SH-SY5Y (cell line): Measurements from ENCODE around the gene FLNB.

Source experiments
- GATA2 ChIP-seq: IDR thresholded peaks from 2 replicates; pipeline ENCODE4 v1.6.1; 2011; ENCODE audit warnings: mild to moderate bottlenecking, low read depth, low read length
- GATA3 ChIP-seq: IDR thresholded peaks from 2 replicates; pipeline ENCODE4 v1.6.1; 2011; ENCODE audit warnings: low read depth, mild to moderate bottlenecking, low read length, moderate library complexity

FLNB gene

DNA sequence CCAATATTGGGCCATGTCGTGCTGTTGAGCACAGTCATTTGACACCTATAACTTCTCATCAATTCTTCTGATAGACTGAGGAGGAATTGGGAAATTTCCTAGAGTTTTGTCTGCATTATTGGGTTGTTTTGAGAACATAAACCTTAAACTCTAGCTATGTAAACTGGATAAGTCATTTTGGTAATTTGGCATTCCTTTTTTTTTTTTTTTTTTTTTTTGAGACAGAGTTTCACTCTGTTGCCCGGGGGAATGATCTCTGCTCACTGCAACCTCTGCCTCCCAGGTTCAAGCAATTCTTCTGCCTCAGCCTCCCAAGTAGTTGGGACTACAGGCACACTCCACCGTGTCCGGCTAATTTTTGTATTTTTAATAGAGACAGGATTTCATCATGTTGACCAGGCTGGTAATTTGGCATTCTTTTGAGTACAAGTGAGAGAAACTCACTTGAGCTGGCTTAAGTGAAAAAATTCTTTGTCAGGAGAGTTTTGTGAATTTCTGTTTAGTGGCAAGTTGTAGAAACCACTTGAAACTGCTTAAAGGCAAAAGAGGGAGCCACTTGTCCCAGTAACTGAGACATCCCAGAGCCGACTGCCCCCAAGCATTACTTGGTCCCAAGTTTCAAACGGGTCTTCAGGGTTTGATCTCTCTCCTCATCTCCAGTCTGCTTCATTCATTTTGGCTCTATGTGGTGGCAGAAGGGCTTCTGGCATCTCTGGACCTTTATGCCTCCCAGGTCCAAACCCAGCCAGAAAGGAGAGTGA lies 34.9 kb downstream of the FLNB start:
- no peak for TF ChIP-seq GATA2
- TF ChIP-seq GATA3: no peak

DNA sequence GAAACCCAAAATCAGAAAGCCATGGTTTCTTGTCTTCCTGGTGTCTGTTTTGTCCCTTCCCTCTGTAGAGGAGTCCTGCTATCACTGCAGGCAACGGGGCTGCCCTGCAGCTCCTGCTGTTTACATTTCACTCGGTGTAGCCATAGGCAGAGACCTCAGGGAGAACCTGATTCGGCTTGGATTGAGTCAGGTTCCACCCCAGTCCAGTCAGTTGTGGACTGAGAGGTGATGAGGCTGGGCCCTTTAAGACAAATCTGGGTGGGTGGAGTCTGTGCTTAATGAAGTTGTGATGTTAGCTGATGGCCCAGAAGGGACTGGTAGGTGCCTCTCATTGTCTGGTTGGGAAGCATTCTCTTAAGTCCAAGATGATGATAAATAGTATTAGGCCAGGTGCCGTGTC lies 35.7 kb downstream of the FLNB start:
- no peak for TF ChIP-seq GATA3
- TF ChIP-seq GATA2: no peak

DNA sequence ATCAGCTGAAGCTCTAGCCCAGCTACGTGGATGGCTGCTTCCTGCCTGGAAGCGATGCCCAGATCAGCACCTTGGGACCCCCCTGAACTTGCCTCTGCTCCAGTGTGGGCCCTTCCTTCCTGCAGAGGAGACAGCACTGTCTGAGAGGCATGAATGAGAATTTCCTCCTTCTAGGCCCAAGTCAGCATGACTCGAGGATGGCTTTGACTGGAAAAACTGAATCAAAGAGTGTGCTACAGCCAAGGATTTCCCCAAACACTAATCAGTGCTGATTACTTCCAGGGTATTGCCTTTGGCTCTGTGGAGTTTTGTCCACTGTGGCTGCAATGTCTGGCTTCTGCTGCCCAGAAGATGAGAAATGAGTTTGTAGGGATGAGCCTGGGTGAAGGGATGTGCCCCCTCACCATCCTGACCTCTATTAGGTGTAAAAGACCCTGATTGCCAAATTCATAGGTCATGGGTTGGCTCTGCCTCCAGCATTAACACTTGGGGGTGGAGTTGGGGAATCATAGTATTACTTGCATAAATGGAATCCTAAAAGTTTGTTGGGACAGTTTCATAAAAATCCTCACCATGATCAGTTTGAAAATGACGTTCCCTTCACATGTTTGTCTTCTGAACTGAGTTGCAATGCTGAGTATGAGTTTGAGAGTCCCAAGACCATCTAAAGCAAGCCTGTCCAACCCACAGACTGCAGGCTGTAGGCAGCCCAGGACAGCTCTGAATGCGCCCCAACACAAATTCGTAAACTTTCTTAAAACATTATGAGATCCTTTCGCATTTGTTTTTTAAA lies 36.7 kb downstream of the FLNB start:
- TF ChIP-seq GATA3 (no peak), GATA2 (no peak)

DNA sequence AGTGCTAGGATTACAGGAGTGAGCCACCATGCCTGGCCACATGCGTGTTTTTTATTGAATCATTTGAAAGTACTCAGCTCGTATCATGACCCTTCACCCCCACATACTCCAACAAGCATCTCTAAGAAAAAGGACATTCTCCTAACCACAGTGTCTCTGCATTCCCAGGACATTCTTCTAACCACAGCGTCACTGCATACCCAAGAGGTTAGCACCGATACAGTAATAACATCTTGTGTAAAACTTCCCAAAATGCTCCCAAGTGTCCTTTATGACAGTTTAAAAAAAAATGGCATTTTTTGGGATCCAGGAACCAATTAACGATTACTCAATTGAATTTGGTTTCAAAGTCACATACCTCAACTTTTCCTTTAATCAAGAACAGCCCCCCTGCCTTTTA lies 39.6 kb downstream of the FLNB start:
- TF ChIP-seq GATA3: no peak
- TF ChIP-seq GATA2: no peak

DNA sequence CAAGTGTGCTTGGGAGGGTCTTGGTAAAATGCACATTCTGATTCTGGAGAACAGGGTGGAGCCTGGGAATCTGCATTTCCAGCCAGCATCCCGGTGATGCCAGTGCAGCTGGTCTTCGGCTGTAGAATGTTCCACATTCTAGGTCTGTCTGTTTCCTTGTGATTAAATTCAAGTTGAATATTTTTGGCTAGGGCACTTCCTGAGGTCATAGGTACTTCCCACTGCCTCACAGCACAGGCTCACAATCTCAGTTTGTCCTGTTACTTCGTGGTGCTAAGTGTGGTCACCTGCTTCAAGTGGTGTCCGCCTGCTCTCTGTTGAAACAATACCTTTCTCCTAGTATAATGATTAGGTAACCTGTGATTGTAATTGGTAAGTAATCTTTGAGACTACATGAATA lies 40.1 kb downstream of the FLNB start:
- TF ChIP-seq GATA2 (no peak), GATA3 (no peak)

DNA sequence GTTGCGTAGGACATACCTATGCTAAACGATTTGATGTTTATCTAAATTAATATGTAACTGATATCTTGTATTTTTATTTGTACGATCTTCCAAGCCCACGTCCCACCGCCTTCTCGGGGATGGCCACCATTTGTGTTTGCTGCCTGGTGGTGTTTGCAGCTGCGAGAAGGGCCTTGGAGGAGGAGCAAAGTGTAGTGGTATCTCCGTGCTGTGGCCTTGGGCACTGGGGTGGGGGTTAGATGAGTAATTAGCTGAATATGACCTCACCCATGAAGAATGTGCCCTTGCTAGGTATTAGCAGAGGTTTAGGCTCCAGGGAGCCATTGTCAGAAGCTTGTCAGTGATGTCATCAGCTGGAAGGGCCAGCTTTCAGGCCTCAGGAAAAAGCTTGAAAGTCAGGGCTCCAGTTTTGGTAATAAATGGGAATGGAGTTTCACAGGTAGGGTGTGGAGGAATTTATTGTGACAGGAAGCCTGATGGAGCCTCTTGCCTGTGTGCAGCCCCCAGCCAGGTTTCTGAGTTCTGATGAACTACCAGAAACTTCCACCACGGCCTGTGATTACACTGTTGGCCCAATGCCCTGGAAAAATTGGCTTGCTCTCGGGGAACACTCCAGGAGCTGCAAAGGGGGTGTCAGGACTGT lies 41.0 kb downstream of the FLNB start:
- TF ChIP-seq GATA3 (no peak), GATA2 (no peak)

DNA sequence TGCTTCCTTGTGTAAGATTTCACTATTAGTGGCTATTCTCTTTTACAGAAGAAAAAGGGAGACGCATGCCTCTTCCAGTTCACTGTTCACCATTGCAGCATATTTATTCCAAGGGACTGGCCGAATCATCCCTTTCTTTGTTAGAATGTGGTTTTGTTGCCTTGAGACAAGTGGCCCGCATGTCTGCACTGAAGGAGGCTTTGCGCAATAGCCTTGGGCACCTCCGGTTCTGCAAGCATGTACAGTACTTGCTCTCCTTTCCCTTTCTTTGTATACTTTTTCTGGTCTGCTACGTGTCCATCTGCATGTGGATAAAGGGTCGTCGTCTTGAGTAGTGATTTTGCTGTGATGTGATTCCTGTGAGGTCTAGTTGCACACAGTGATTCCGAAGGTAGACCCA lies 43.0 kb downstream of the FLNB start:
- TF ChIP-seq GATA3 (no peak), GATA2 (no peak)

DNA sequence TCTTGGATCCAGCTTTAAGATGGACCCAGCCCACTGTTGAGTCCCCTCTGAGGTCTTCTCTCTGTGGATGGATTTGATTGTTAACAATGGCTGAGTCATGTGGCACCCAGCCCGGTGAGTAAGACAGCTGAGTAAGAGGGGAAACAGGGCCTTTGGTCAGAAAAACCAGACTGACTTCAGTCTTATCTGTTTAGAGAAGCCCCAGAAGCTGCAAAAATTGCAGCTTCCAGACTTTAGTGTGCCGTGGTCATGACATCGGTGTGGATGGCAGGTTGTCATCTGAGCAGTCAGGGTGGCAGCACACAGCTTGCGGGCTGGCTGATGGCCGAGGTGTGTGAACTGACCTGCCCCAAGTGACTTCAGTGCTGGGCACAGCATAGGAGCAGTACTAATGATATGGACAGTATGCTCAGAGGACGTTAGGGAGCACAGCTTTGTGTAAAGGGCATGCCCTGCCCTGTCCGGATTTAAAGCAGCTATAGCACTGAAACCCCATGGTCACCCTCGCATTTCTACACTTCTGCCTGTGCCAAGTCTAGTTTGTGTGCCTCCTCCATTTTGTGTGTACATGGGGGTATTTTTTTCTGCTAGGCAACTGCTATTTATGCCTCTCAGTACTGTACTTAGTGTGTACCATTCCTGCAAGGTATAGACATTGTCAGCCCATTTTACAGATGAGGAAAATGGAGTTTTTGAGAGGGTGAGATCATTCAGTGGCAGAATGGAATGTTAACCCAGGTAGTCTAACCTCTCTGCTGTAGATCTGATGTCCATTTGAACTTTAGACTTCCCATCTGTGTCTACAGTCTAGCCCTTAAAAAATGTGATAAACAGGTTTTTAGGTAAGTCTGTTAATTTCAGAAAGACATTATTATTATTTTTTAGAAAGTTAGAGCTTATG lies 44.4 kb downstream of the FLNB start:
- TF ChIP-seq GATA2 (no peak), GATA3 (no peak)

DNA sequence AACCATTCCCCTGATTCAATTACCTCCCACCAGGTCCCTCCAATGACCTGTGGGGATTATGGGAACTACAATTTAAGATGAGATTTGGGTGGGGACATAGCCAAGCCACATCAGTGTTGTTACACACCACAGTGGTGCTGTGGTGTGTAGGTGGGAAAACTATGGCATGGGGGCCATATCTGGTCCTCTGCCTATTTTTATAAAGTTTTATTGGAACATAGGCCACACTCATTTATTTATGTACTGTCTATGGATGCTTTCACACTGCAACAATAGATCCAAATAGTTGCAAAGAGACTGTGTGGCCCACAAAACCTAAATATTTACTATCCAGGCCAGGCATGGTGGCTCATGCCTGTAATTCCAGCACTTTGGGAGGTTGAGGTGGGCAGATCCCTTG lies 46.4 kb downstream of the FLNB start:
- TF ChIP-seq GATA3 (no peak), GATA2 (no peak)

DNA sequence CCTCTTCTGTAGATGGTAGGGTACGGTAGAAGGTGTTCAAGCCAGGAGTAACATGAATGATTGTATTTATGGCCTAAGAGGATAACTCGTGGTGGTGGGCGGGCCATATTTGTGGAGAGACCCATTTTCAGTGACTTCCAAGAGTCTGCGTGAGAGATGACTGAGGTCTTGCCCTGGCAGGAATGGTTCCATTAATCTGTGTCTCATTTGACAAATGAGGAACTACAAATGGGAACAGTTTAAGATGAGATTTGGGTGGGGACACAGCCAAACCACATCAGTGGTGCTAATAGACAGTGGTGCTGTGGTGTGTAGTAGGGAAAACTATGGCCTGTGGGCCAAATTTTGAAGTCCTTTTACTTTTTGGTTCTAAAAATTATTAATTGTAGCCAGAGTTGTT lies 47.1 kb downstream of the FLNB start:
- no peak for TF ChIP-seq GATA2
- TF ChIP-seq GATA3: no peak

DNA sequence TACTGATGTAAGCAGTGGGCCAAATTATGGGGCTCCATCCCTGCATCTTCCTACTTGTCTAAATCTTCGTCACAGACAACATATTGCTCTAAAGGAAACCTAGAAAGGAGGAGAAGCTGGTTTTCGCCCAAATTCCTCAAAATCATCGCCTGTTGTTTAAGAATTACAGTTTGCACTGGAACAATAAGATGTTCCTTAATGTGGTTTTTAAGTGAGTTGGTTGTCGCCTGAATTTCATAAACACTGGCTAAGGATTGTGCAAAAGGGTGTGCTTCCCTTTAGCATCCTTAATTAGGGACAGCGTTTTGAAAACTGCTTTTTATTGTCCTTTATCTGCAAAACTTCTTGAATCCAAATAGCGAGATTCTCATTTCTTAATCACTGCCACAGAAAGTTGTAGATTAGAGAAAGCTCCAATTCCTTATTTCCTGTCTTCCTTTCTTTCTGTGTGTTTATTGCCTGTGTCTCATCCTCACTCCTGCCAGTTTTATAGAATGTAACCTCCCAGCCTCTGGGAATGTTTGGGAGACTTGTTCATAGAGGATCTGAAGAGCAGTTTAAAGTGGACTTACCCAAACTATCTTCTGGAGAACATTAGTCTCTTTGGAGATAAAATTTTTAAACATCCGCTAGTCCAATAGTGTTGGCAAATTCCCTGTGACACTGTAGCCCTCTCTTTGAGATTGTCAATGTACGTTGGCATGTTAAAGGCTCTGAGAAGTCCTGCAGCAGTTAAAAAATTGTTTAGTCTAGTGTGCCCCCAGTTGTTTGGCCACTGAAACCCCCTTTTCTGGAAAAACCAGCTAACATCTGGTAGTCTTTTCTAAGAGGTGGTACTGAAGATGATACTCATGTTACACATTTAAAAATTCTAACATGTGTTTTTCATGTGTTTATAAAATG lies 50.4 kb downstream of the FLNB start:
- TF ChIP-seq GATA3 (no peak), GATA2 (no peak)

DNA sequence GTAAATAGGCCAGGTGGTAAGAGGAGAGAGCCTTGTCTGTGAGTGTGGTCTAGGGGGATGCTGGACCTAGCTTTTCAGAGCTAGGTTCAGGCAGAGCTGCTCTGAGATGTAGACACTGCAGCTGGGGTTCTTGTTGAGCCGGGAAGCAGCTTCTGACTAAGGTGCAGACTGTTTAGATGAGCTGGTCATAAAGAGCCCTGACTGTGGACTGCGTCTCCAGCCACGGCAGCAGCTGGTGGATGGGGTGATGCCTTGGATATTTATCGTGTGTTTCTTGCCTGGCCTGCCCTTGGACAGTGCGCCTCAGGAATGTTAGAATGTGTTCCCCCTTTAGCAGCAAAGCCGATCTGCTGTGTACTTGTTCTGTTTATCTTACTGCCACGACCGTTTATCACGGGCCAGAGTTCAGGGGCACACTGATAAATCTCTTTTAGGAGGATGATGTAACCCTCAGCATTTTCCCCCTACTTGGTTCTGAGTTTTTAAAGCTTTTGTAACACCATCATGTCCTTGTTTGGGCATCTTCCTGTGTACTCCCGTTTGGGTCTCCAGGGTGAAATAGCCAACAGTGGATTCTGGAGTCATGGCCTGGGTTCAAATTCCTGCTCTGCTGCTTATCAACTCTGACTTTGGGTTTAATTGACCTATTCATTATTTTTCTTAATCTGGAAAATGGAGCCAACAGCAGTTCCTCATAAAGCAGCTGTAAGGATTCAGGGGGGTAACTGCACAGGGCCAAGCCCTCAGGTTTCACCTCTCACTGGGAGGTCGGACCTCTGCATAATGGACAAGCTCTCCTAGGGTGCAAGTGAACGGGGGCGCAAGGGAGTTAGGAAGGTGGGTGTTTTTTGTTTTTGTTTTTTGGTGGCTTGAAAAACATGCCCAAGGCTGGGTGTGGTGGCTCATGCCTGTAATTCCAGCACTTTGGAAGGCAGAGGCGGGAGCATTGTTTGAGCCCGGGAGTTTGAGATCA lies 51.4 kb downstream of the FLNB start:
- TF ChIP-seq GATA3 (no peak), GATA2 (no peak)
